ACC112 (cell line): ENCODE measurements around the gene CCDC122.

Experiments
- H2AFZ ChIP-seq: fragments of 200-600 bp; sonication (generic); one replicate; pipeline ENCODE4 v1.6.0; 2017; ENCODE audit warnings: antibody characterized with exemption, low read length; ENCODE audit not compliant: unreplicated experiment
- H3K27ac ChIP-seq: fragments of 200-600 bp; sonication (generic); 2 replicates; pipeline ENCODE4 v1.5.1; 2014; ENCODE audit warnings: low read depth, mild to moderate bottlenecking, antibody characterized with exemption, low read length, moderate library complexity
- H3K27me3 ChIP-seq: fragments of 200-600 bp; sonication (generic); 2 replicates; pipeline ENCODE4 v1.6.1; 2014; ENCODE audit warnings: mild to moderate bottlenecking, antibody characterized with exemption, low read length, moderate library complexity, mixed read lengths; ENCODE audit not compliant: insufficient read depth
- H3K36me3 ChIP-seq: fragments of 200-600 bp; sonication (generic); 2 replicates; pipeline ENCODE4 v1.6.1; 2016; ENCODE audit warnings: mild to moderate bottlenecking, antibody characterized with exemption, low read length, moderate library complexity, mixed read lengths; ENCODE audit not compliant: insufficient read depth
- H3K4me1 ChIP-seq: fragments of 200-600 bp; sonication (generic); one replicate; pipeline ENCODE4 v1.6.1; 2016; ENCODE audit warnings: low read length, mixed read lengths; ENCODE audit not compliant: insufficient read depth, unreplicated experiment, control insufficient read depth
- H3K4me3 ChIP-seq: fragments of 200-600 bp; sonication (generic); 2 replicates; pipeline ENCODE4 v1.5.1; 2014; ENCODE audit warnings: mild to moderate bottlenecking, low read depth, low read length
- H3K79me2 ChIP-seq: fragments of 200-600 bp; sonication (generic); one replicate; pipeline ENCODE4 v1.6.0; 2016; ENCODE audit warnings: low read length; ENCODE audit not compliant: control insufficient read depth, unreplicated experiment, insufficient read depth

The CCDC122 gene

DNA sequence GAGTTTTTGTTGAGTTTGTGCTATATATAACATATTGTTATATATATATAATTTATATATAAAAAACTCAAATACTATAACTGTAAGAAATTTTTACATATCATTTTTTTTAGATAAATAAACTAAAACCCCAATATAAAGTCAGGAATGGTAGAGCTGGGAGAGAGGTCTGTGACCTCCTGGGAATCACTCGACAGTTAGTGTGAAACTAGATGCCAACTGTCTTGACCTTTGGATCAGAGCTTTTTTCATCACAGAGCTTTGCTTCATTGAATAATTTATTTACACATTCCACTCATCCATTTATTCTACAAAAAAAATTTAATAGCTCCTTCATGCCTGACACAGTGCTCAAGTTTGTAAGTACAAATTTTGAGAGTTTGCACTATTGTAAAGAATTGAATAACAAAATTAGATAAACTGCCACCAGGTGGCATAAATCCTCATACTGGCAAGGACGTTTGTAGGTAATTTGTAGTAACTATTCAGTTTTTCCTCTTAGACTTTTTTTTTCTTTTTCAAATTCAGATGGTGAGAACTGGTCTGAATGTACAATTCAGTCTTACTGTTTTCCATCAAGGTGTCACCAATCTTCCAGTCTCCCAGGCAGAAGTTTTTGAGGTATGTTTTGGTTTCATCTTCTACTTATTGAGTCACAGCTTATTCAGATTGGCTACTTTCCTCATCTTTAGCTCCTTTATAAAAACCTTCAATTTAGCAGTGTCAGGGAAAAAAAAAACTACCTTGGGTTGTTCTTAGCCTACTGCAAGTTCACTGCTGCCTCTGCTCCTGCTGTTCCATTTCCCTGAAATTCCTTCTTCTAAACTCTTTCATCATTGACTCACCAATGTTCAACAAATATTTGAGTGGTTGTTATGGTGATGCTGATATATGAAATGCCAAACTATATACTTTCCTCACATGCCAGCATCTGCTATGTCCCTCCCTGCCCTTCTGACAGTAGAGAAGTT is 28.9 kb upstream of the CCDC122 start:
- Histone ChIP-seq H3K79me2 (no peaks in the 10 kb centered on the region), H3K36me3 (no peaks in the 10 kb centered on the region), H3K4me1 (peaks cover 10% of the 10 kb centered on the region), H3K4me3 (peak overlapping the region; percentile 46; the same call in 1 of the 2 replicates), H3K27me3 (no peaks in the 10 kb centered on the region), H3K27ac (peak overlapping the region; percentile 82), H2AFZ (peak overlapping the region; percentile 14)

DNA sequence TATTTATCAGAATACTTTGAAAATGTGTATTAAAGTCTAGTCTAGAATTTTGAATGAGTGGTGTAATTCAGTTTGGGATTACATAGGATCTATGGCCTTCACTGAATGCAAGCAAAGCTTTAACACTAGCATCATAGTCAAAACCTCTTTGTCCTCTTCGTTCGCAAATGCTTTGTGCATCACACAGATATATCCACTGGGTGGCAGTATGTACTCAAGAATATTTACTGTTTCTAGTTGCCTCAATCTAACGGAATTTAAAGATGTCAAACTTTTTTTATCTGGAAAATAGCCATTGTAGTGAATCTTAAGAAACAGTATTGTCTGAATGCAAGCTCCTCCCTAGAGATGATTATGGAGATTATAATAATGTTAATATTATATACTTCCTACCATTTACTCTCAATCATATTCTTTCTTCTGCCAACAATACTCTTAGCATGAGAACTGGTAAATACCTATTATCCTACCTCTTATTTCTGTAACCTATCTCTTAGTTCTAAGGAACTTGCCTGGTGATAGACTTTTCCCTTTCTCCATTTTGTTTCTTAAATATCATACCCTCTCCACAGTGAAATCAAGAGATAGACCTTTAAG is 26.0 kb upstream of the CCDC122 start:
- H3K36me3 ChIP-seq: no peaks in the 10 kb centered on the region
- H2AFZ ChIP-seq: no peak overlapping the region
- H3K27me3 ChIP-seq: no peaks in the 10 kb centered on the region
- H3K4me1 ChIP-seq: peaks cover 10% of the 10 kb centered on the region
- H3K79me2 ChIP-seq: no peaks in the 10 kb centered on the region
- no peak overlapping the region for H3K27ac ChIP-seq
- H3K4me3 ChIP-seq: no peak overlapping the region

DNA sequence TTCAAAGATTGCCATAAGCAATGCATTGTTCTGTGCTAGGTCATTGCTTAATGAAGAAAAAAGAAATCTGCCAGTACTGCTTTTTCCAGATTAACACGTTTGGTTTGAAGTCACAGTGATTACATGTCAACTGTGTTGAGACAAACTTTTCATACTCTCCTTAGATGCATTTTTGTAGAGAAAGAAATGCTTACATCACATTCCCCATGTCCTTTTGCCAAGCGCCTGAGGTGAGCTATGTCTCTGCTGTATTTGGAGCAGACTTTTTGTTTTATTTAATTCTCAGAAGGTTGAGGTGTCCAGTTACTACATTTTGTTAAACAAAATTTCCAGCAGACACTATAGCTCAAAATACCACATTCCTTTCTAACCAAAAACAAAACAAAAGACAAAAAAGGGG is 16.4 kb upstream of the CCDC122 start:
- no peak overlapping the region for H3K27ac ChIP-seq
- no peaks in the 10 kb centered on the region for H3K36me3 ChIP-seq

DNA sequence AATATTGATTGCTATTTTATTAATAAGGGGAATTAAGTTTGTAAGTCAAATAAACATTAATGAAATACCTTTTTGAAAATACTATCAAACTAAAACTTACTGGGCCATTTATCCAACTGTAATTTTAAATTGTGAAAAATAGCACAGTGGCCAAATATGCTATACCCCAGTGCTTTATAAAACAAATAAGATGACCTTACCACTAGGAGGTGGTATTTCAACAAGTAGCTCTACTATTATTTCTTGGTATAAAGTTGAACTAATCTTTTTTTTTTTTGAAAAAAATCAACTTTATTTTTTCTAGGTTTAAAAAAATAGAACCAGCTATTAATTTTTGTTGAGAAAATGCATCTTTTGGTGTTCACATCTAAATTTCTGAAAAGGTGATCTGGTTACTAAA is 14.9 kb upstream of the CCDC122 start:
- Histone ChIP-seq H3K36me3 (no peaks in the 10 kb centered on the region), H3K4me1 (no peaks in the 10 kb centered on the region), H3K27ac (no peak overlapping the region), H3K27me3 (no peaks in the 10 kb centered on the region), H2AFZ (no peak overlapping the region), H3K79me2 (no peaks in the 10 kb centered on the region), H3K4me3 (no peak overlapping the region)

More for the DNA sequence above, 16.4 kb upstream of the CCDC122 start:
- no peaks in the 10 kb centered on the region for H3K4me1 ChIP-seq
- H3K27me3 ChIP-seq: no peaks in the 10 kb centered on the region
- no peak overlapping the region for H3K4me3 ChIP-seq
- no peaks in the 10 kb centered on the region for H3K79me2 ChIP-seq
- H2AFZ ChIP-seq: no peak overlapping the region

DNA sequence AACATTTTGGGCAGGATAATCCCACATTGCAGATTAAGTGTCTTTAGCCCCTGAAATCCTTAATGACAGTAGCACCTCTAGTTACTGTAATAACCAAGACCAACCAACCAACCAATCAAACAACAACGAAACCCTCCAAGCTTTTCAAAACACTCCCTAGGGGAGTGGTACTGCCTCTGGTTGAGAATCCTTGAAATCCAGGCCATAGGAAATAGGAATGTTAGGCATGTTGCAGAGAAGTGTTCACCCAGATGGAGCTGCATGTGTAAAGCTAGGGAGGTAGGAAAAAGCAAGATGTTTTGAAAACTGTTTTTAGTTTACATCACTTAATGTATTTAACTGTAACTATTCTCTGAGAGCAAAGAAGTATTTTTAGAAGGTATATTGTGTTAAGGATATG is 4.7 kb upstream of the CCDC122 start:
- H3K36me3 ChIP-seq: peaks cover 4% of the 10 kb centered on the region; the same call in 1 of the 2 replicates
- H3K27me3 ChIP-seq: no peaks in the 10 kb centered on the region
- H3K4me3 ChIP-seq: no peak overlapping the region
- no peak overlapping the region for H2AFZ ChIP-seq
- H3K4me1 ChIP-seq: peaks cover 4% of the 10 kb centered on the region
- H3K79me2 ChIP-seq: no peaks in the 10 kb centered on the region
- H3K27ac ChIP-seq: no peak overlapping the region

DNA sequence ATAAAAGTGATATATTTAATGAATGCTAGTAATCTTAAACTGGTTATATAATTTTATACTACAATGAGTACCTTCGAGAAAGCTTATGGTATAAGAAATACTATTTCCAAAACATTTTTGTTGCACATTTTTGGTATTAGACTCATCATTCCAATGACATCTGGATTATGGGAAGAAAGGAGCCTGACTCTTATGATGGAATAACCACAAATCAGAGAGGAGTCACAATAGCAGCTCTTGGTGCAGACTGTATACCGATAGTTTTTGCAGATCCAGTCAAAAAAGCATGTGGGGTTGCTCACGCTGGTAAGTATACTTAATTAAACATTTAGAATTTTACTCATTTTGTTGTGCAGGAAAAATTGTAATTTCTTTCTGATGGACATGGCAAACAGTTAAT is 4.1 kb upstream of the CCDC122 start:
- peaks cover 2% of the 10 kb centered on the region for H3K79me2 ChIP-seq
- no peaks in the 10 kb centered on the region for H3K27me3 ChIP-seq
- no peak overlapping the region for H3K4me3 ChIP-seq
- H2AFZ ChIP-seq: no peak overlapping the region
- peaks cover 4% of the 10 kb centered on the region; the same call in 1 of the 2 replicates for H3K36me3 ChIP-seq
- peaks cover 4% of the 10 kb centered on the region for H3K4me1 ChIP-seq
- no peak overlapping the region for H3K27ac ChIP-seq

DNA sequence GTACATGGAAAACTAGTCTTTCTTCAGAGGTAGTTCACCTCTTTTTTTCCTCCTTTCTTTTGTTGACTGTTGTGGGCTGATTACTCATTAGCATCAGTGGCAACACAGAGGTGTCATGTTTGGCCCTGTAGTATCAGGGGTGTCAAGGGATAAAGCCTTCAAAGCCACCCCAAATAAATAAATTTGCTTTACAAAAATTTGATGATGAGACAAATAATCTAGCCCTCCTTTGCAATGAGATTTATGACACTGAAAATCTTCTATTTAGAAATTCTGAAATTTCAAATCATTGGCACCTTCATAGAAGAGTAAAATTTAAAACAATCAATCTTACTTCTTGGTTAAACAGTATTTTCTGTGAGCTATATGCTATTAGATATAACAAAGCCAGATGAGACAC is 2.0 kb upstream of the CCDC122 start:
- no peak overlapping the region for H2AFZ ChIP-seq
- no peak overlapping the region for H3K27ac ChIP-seq
- peaks cover 18% of the 10 kb centered on the region for H3K4me1 ChIP-seq
- H3K79me2 ChIP-seq: peaks cover 12% of the 10 kb centered on the region
- peaks cover 4% of the 10 kb centered on the region; the same call in 1 of the 2 replicates for H3K36me3 ChIP-seq
- H3K27me3 ChIP-seq: no peaks in the 10 kb centered on the region
- H3K4me3 ChIP-seq: no peak overlapping the region

DNA sequence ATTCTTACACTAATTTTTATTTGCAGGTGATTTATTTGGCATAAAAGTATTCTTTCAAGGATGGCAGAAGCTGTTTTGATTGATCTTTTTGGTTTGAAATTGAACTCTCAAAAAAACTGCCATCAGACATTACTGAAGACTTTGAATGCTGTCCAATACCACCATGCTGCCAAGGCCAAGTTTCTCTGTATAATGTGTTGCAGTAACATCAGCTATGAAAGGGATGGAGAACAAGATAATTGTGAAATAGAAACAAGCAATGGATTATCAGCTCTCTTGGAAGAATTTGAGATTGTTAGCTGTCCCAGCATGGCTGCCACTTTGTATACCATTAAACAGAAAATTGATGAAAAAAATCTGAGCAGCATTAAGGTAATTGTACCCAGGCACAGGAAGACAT is 1.4 kb upstream of the CCDC122 start:
- no peaks in the 10 kb centered on the region for H3K27me3 ChIP-seq
- peaks cover 4% of the 10 kb centered on the region; the same call in 1 of the 2 replicates for H3K36me3 ChIP-seq
- H2AFZ ChIP-seq: no peak overlapping the region
- H3K4me1 ChIP-seq: peaks cover 18% of the 10 kb centered on the region
- no peak overlapping the region for H3K4me3 ChIP-seq
- no peak overlapping the region for H3K27ac ChIP-seq
- H3K79me2 ChIP-seq: peaks cover 12% of the 10 kb centered on the region

DNA sequence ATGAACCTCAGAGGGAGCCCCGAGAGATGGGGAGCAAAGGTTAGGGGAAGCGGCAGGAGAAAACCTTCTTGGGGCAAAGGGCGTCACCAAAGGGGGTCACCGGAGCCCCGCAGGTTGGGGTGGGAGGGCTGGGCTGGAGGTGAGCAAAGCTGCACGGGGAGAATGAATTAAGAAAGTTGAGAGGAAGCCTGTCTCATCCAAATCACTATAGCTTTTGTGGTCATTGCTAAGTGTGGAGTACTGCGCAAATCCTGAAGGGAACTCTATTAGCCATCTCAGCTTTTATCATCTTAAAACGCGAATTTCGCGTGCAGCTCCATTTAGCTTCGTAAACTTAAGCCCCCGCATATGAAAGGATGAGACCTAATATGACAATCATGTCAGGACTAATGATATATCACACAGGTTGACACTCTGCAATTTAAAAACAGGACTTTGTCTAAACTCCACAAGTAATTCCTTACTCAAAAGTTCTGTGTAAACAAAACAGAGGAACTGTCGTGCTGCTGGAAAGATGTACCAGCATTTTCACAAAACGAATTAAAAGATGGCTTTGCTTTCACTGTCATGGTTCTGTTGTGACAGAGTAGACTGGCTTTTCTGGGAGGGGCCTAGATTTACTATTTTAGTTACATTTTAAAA is 795 bp upstream of the CCDC122 start:
- Histone ChIP-seq H3K36me3 (peaks cover 4% of the 10 kb centered on the region; the same call in 1 of the 2 replicates), H3K4me1 (peaks cover 18% of the 10 kb centered on the region), H3K27me3 (no peaks in the 10 kb centered on the region), H2AFZ (no peak overlapping the region), H3K27ac (no peak overlapping the region), H3K4me3 (peak overlapping the region; percentile 84), H3K79me2 (peaks cover 12% of the 10 kb centered on the region)

DNA sequence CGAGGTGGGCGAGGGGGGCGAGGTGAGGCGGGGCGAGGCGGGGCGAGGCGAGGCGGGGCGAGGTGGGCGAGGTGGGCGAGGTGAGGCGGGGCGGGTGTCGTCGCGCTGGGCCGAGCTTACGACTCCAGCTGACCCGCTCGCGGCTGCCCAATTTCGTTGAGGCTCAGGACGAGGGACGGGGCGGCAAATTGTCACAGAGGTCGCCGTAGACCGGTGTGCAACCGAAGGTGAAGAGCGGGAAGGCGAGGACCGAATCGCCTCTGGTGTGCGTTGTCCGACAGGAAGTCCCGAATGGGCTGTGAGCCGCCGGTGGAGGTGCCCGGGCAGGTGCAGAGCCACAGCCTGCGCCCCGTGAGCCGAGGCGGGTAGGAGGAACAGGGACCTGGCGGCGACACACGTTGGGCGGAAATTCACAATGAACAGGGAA is 228 bp upstream of the CCDC122 start, which contains the start of gene LACC1:
LACC1 (plus strand) TSS at position 150 of the 427 bp plus-strand sequence. CDS start 1,082 bp downstream, outside the sequence.
- Histone ChIP-seq H3K36me3 (peaks cover 4% of the 10 kb centered on the region; the same call in 1 of the 2 replicates), H3K27ac (peak within 1 kb of the TSS; percentile 84), H3K27me3 (no peaks in the 10 kb centered on the region), H2AFZ (peak within 1 kb of the TSS; percentile 76), H3K4me1 (peaks cover 18% of the 10 kb centered on the region), H3K79me2 (peaks cover 12% of the 10 kb centered on the region), H3K4me3 (peak within 1 kb of the TSS; percentile 84)
